Neural progenitor cell (in vitro differentiated cells): ENCODE results near the gene CA10. TPM values are rescaled to one million over a fixed set of nuclear protein-coding genes. Genes with fewer than 3 reads are reported as not detected.

Experiments
- DNase-seq: peaks from one replicate; pipeline ENCODE4 v3.0.0-alpha.2; 2016; ENCODE audit warnings: low spot score
- H2AFZ ChIP-seq: fragments of 200-600 bp; sonication (generic); replicated peaks from 2 replicates; pipeline ENCODE4 v1.6.1; 2016; ENCODE audit warnings: antibody characterized with exemption
- H3F3A ChIP-seq: fragments of 200-600 bp; sonication (generic); 2 replicates; pipeline ENCODE4 v1.6.1; 2016; ENCODE audit warnings: antibody characterized with exemption, low read depth
- H3K27ac ChIP-seq: fragments of 200-600 bp; sonication (generic); 2 replicates; pipeline ENCODE4 v1.5.1; 2016; ENCODE audit warnings: mild to moderate bottlenecking
- H3K27me3 ChIP-seq: fragments of 200-600 bp; sonication (generic); 2 replicates; pipeline ENCODE4 v1.6.1; 2016; ENCODE audit warnings: mild to moderate bottlenecking, moderate library complexity
- H3K36me3 ChIP-seq: fragments of 200-600 bp; sonication (generic); 2 replicates; pipeline ENCODE4 v1.5.1; 2016
- H3K4me1 ChIP-seq: fragments of 200-600 bp; sonication (generic); 2 replicates; pipeline ENCODE4 v1.6.1; 2016; ENCODE audit warnings: mixed run types
- H3K4me2 ChIP-seq: fragments of 200-600 bp; sonication (generic); 2 replicates; pipeline ENCODE4 v1.6.1; 2016
- H3K4me3 ChIP-seq: fragments of 200-600 bp; sonication (generic); 2 replicates; pipeline ENCODE4 v1.5.1; 2016
- H3K79me2 ChIP-seq: fragments of 200-600 bp; sonication (generic); 2 replicates; pipeline ENCODE4 v1.6.1; 2016; ENCODE audit warnings: low read depth
- H3K9ac ChIP-seq: fragments of 200-600 bp; sonication (generic); 2 replicates; pipeline ENCODE4 v1.6.1; 2016
- H3K9me3 ChIP-seq: fragments of 200-600 bp; sonication (generic); 2 replicates; pipeline ENCODE4 v1.5.1; 2016; ENCODE audit warnings: low read depth
- H4K20me1 ChIP-seq: fragments of 200-600 bp; sonication (generic); 2 replicates; pipeline ENCODE4 v1.6.1; 2016; ENCODE audit warnings: low read depth
- H3K27ac Mint-ChIP-seq: 3 replicates; pipeline ENCODE4 v1.8.0; 2021; ENCODE audit warnings: mixed read lengths
- H3K27me3 Mint-ChIP-seq: 2 replicates; pipeline ENCODE4 v1.8.0; 2022; ENCODE audit warnings: low read depth, mild to moderate bottlenecking, inconsistent platforms, moderate library complexity, mixed read lengths; ENCODE audit not compliant: insufficient read depth
- H3K36me3 Mint-ChIP-seq: 3 replicates; pipeline ENCODE4 v1.8.0; 2021; ENCODE audit warnings: mixed read lengths
- H3K4me1 Mint-ChIP-seq: 3 replicates; pipeline ENCODE4 v1.8.0; 2021; ENCODE audit warnings: mixed read lengths
- H3K4me3 Mint-ChIP-seq: 3 replicates; pipeline ENCODE4 v1.8.0; 2021; ENCODE audit warnings: mild to moderate bottlenecking, moderate library complexity, mixed read lengths
- H3K9me3 Mint-ChIP-seq: 3 replicates; pipeline ENCODE4 v1.8.0; 2020; ENCODE audit warnings: mixed read lengths
- EZH2 ChIP-seq: fragments of 200-600 bp; sonication (generic); IDR thresholded peaks from 2 replicates; pipeline ENCODE4 v1.6.1; 2017; ENCODE audit warnings: antibody characterized with exemption, mild to moderate bottlenecking, moderate library complexity
- EZH2phosphoT487 ChIP-seq: fragments of 200-600 bp; sonication (generic); IDR thresholded peaks from 2 replicates; pipeline ENCODE4 v1.6.1; 2017; ENCODE audit warnings: antibody characterized with exemption
- total RNA-seq: library from RNA; depleted of rRNA; stranded (reverse); fragments of >200 nt; gene quantifications from 2 replicates; pipeline ENCODE4 v1.2.3, GENCODE V29; 2015; ENCODE audit warnings: low replicate concordance
- TF ChIP-seq, protein P1 (sequence below): fragments of 200-600 bp; sonication (generic); IDR thresholded peaks from 2 replicates; pipeline ENCODE4 v1.5.1; 2017; ENCODE audit warnings: antibody characterized with exemption, mild to moderate bottlenecking

The CA10 gene
- total RNA-seq, 1 donor from 2014 or later, result 0.65 TPM

DNA sequence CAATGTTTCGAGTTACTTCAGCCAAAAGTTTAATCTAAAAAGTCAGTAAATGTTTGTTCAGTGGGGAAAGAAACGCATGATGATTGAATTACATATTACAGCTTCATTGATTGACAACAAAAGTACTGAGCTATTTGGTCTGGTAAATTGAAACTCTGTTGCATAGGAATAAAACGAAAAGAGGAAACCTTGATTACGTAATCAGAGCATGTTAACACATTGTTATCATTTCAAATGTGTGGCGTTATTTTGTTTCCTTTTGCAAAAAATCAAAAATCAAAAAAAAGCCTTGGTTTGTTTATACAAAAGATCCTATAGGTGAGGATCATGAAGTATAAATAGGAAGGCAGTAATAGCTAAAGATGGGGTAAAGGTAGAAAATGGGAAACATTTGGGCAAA lies 19.5 kb upstream of the CA10 start:
- Mint-ChIP-seq H3K4me1 (no peaks in the 10 kb centered on the region), H3K4me3 (no peak overlapping the region), H3K27me3 (no peaks in the 10 kb centered on the region), H3K36me3 (no peaks in the 10 kb centered on the region), H3K9me3 (no peaks in the 10 kb centered on the region), H3K27ac (no peak overlapping the region)
- no peak overlapping the region for H3K4me3 ChIP-seq
- no peaks in the 10 kb centered on the region for H3K36me3 ChIP-seq
- H3K79me2 ChIP-seq, result no peaks in the 10 kb centered on the region
- H3K9me3 ChIP-seq, result no peaks in the 10 kb centered on the region
- no peak overlapping the region for H3K4me2 ChIP-seq
- no peak overlapping the region for H2AFZ ChIP-seq
- no peak for DNase-seq
- no peak overlapping the region for H3K9ac ChIP-seq
- no peak overlapping the region for H3K27ac ChIP-seq
- TF ChIP-seq, protein P1, sequence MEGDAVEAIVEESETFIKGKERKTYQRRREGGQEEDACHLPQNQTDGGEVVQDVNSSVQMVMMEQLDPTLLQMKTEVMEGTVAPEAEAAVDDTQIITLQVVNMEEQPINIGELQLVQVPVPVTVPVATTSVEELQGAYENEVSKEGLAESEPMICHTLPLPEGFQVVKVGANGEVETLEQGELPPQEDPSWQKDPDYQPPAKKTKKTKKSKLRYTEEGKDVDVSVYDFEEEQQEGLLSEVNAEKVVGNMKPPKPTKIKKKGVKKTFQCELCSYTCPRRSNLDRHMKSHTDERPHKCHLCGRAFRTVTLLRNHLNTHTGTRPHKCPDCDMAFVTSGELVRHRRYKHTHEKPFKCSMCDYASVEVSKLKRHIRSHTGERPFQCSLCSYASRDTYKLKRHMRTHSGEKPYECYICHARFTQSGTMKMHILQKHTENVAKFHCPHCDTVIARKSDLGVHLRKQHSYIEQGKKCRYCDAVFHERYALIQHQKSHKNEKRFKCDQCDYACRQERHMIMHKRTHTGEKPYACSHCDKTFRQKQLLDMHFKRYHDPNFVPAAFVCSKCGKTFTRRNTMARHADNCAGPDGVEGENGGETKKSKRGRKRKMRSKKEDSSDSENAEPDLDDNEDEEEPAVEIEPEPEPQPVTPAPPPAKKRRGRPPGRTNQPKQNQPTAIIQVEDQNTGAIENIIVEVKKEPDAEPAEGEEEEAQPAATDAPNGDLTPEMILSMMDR, result no peak
- TF ChIP-seq EZH2phosphoT487, result no peak
- no peak for TF ChIP-seq EZH2
- H4K20me1 ChIP-seq, result no peaks in the 10 kb centered on the region
- H3K27me3 ChIP-seq, result no peaks in the 10 kb centered on the region
- H3K4me1 ChIP-seq, result peaks cover 14% of the 10 kb centered on the region
- no peaks in the 10 kb centered on the region for H3F3A ChIP-seq

DNA sequence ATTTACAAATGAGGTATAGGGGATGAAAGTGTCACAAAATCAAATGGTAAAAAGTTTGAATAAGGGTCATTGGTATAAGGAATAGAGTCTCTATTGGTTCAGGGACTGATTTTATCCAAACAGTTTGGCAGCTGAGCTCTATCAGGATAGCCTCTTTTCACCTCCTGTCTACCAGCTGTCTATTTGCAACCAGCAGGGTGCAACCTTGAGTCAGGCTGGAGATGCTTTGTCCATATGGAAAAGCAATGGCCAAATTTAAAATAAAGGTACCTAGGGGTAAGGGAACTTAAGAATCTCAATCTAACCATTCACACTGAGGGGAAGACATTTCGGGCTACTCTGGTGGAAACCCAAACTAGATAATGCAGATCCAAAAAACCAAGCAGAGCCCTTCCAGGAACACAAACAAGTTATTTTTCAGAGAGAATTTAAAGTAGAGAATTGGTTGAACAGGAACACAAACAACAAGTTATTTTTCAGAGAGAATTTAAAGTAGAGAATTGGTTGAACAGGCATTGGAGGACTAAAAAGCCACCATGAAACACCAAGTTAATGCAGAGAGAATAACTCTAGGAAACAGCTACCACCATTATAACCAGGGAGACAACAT lies 12.6 kb upstream of the CA10 start:
- no peaks in the 10 kb centered on the region for H3F3A ChIP-seq
- H3K36me3 ChIP-seq, result no peaks in the 10 kb centered on the region
- peak; percentile 60 for DNase-seq
- no peaks in the 10 kb centered on the region for H3K27me3 ChIP-seq
- Mint-ChIP-seq H3K27me3 (no peaks in the 10 kb centered on the region), H3K9me3 (no peaks in the 10 kb centered on the region), H3K36me3 (no peaks in the 10 kb centered on the region), H3K4me1 (no peaks in the 10 kb centered on the region), H3K27ac (no peak overlapping the region), H3K4me3 (no peak overlapping the region)
- H3K4me3 ChIP-seq, result no peak overlapping the region
- TF ChIP-seq, protein P1, result peak; percentile 76
- TF ChIP-seq EZH2, result no peak
- no peaks in the 10 kb centered on the region for H4K20me1 ChIP-seq
- no peak overlapping the region for H3K4me2 ChIP-seq
- H3K27ac ChIP-seq, result no peak overlapping the region
- no peaks in the 10 kb centered on the region for H3K4me1 ChIP-seq
- H3K9me3 ChIP-seq, result no peaks in the 10 kb centered on the region
- H3K79me2 ChIP-seq, result no peaks in the 10 kb centered on the region
- no peak overlapping the region for H2AFZ ChIP-seq
- no peak overlapping the region for H3K9ac ChIP-seq

DNA sequence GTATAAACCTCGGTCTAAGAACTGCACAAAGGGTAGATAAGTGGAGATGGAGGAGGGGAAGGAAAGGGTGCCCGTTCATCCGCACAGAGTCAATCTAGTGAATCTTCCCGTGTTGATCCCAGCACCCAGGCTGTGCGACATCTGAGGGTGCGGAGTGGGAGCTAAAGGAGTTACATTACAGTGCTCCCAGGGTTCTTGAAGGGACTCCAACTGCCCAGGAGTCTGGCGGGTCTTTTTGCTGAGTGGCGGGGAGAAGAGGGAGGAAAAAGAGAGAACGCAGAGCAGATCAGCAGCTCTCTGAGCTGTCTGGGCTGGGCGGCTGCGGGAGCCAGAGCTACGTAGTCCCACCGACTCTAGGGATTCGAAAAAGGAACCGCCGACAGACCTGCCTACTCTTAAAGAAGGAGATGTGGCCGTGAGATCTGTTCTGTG lies 1.6 kb upstream of the CA10 start:
- Mint-ChIP-seq H3K9me3 (no peaks in the 10 kb centered on the region), H3K36me3 (no peaks in the 10 kb centered on the region), H3K4me3 (peak overlapping the region; percentile 69), H3K27me3 (peaks cover 55% of the 10 kb centered on the region), H3K27ac (no peak overlapping the region), H3K4me1 (peaks cover 21% of the 10 kb centered on the region)
- DNase-seq, result peak; percentile 21
- H3K4me1 ChIP-seq, result peaks cover 7% of the 10 kb centered on the region
- no peak overlapping the region for H3K4me3 ChIP-seq
- no peak overlapping the region for H2AFZ ChIP-seq
- no peaks in the 10 kb centered on the region for H3K36me3 ChIP-seq
- H3K27ac ChIP-seq, result no peak overlapping the region
- no peaks in the 10 kb centered on the region for H3K9me3 ChIP-seq
- H3F3A ChIP-seq, result peaks cover 4% of the 10 kb centered on the region
- no peaks in the 10 kb centered on the region for H3K79me2 ChIP-seq
- no peak overlapping the region for H3K9ac ChIP-seq
- peaks cover 19% of the 10 kb centered on the region for H4K20me1 ChIP-seq
- peaks cover 97% of the 10 kb centered on the region for H3K27me3 ChIP-seq
- TF ChIP-seq, protein P1, result no peak
- TF ChIP-seq EZH2phosphoT487 (peak; percentile 41), EZH2 (peak; percentile 63)
- no peak overlapping the region for H3K4me2 ChIP-seq
